ENCODE results near the gene ANLN. TPM values are rescaled to one million over a fixed set of nuclear protein-coding genes. Genes with fewer than 3 reads are reported as not detected.

Gene ANLN
- total RNA-seq, 1 experiment from 2014 or later: 130 TPM

DNA sequence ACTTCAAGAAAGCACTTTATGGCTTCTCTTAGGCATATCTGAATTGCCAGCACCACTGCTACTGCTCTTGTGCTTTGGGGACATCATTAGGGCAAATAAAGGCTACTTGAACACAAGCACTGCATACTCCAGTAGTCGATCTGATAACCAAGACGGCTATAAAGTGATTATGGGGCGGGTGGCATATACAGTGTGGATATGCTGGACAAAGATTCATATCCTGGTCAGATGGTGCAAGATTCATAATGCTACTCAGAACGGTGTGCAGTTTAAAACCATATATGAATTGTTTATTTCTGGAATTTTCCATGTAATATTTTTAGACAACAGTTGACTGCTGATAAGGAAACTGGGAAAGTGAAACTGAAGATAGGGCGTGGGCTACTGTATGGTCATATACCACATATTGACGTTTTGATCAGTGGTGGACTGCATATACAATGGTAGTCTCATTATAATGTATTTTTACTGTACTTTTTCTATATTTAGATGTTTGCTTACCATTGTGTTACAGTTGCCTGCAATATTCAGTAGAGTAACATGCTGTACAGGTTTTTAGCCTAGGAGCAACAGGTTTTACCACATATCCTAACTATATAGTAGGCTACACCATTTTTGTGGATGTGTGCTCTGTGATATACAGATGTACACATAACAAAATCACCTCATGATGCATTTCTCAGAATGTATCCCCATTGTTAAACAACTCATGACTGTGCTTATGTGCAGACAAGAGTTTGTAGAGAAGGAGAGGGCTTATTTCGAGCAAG, 15.2 kb downstream of the ANLN start:
- H4K20me1 ChIP-seq (ENCODE audit: insufficient read depth): peaks cover 9% of the 10 kb centered on the region
- H3K27me3 ChIP-seq (ENCODE audit: insufficient read depth, low read length): no peaks in the 10 kb centered on the region
- no peak for ATAC-seq
- DNase-seq (ENCODE audit: low read depth, low spot score): no peak
- no peak overlapping the region for H3K4me2 ChIP-seq (ENCODE audit: low read length)
- ChIA-PET RAD21 (ENCODE audit: low non-redundant PET in 1 of 2, low total read pairs in 2 of 2, uncharacterized antibody in 2 of 2, unreplicated experiment in 2 of 2) (no interaction called here), CTCF (no interaction called here), POLR2A (no interaction called here)
- H3K79me2 ChIP-seq (ENCODE audit: insufficient read depth, low read length): peaks cover 99% of the 10 kb centered on the region
- no peaks in the 10 kb centered on the region for H3K4me1 ChIP-seq (ENCODE audit: control insufficient read depth in 1 of 2, insufficient read depth in 2 of 2, low read length in 2 of 2)
- intact Hi-C loops (cut with micrococcal nuclease): no loop called here
- no peak overlapping the region for H3K4me3 ChIP-seq (replicated peaks in 1 of 2; ENCODE audit: low read depth in 1 of 2, low read length in 2 of 2)
- TF ChIP-seq POLR2AphosphoS5 (IDR thresholded peaks at IDR 0.05; ENCODE audit: low read depth, low read length): no peak
- TF ChIP-seq YY1 (IDR thresholded peaks at IDR 0.05; ENCODE audit: extremely low read depth, insufficient replicate concordance, low read depth, low read length): no peak
- TF ChIP-seq ZNF274 (IDR thresholded peaks at IDR 0.05; ENCODE audit: low read depth, low read length): no peak
- TF ChIP-seq SIN3A (IDR thresholded peaks at IDR 0.05; ENCODE audit: low read depth): no peak
- TF ChIP-seq, protein P1, sequence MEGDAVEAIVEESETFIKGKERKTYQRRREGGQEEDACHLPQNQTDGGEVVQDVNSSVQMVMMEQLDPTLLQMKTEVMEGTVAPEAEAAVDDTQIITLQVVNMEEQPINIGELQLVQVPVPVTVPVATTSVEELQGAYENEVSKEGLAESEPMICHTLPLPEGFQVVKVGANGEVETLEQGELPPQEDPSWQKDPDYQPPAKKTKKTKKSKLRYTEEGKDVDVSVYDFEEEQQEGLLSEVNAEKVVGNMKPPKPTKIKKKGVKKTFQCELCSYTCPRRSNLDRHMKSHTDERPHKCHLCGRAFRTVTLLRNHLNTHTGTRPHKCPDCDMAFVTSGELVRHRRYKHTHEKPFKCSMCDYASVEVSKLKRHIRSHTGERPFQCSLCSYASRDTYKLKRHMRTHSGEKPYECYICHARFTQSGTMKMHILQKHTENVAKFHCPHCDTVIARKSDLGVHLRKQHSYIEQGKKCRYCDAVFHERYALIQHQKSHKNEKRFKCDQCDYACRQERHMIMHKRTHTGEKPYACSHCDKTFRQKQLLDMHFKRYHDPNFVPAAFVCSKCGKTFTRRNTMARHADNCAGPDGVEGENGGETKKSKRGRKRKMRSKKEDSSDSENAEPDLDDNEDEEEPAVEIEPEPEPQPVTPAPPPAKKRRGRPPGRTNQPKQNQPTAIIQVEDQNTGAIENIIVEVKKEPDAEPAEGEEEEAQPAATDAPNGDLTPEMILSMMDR (IDR thresholded peaks at IDR 0.05 in 2 of 3, conservative IDR thresholded peaks at IDR 0.05 in 1 of 3; ENCODE audit: borderline replicate concordance in 1 of 3, insufficient read depth in 1 of 3, low read depth in 2 of 3, low read length in 2 of 3): no peak
- TF ChIP-seq, protein P2, sequence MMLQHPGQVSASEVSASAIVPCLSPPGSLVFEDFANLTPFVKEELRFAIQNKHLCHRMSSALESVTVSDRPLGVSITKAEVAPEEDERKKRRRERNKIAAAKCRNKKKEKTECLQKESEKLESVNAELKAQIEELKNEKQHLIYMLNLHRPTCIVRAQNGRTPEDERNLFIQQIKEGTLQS (IDR thresholded peaks at IDR 0.05): no peak
- TF ChIP-seq ZFX (IDR thresholded peaks at IDR 0.05): no peak
- TF ChIP-seq EGR1 (IDR thresholded peaks at IDR 0.05; ENCODE audit: low read depth): no peak
- no peak for TF ChIP-seq TCF7L2 (IDR thresholded peaks at IDR 0.05; ENCODE audit: borderline replicate concordance, extremely low read depth, insufficient read depth, insufficient read length)
- no peak for TF ChIP-seq JUND (IDR thresholded peaks at IDR 0.05)
- TF ChIP-seq RAD21 (IDR thresholded peaks at IDR 0.05; ENCODE audit: low read depth): no peak
- TF ChIP-seq, protein P3, sequence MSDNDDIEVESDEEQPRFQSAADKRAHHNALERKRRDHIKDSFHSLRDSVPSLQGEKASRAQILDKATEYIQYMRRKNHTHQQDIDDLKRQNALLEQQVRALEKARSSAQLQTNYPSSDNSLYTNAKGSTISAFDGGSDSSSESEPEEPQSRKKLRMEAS (IDR thresholded peaks at IDR 0.05): no peak
- TF ChIP-seq CEBPB (IDR thresholded peaks at IDR 0.05; ENCODE audit: low read depth): no peak
- TF ChIP-seq SRF (IDR thresholded peaks at IDR 0.05; ENCODE audit: low read depth): no peak
- no peak for TF ChIP-seq EZH2 (IDR thresholded peaks at IDR 0.05)
- TF ChIP-seq EZH2phosphoT487 (IDR thresholded peaks at IDR 0.05; ENCODE audit: borderline replicate concordance): no peak
- no peak for TF ChIP-seq FOSL1 (IDR thresholded peaks at IDR 0.05; ENCODE audit: low read depth)
- H2AFZ ChIP-seq (ENCODE audit: low read depth, low read length, poor library complexity, severe bottlenecking): no peak overlapping the region
- no peaks in the 10 kb centered on the region for H3K9me3 ChIP-seq (ENCODE audit: control insufficient read depth in 1 of 2, insufficient read depth in 1 of 2, low read depth in 1 of 2, low read length in 2 of 2)
- no TSS peak for BruUV-seq (replicated peaks)
- H3K9me2 ChIP-seq (ENCODE audit: insufficient read depth): no peaks in the 10 kb centered on the region
- H3K27ac ChIP-seq (ENCODE audit: low read depth, low read length): no peak overlapping the region
- no peak overlapping the region for H3K9ac ChIP-seq (ENCODE audit: low read length)
- H3K36me3 ChIP-seq (ENCODE audit: control insufficient read depth in 1 of 2, insufficient read depth in 2 of 2, low read length in 2 of 2): peaks cover 36 to 63% of the 10 kb centered on the region in 2 experiments
